Left ventricle myocardium superior (tissue), 1 donor: ENCODE measurements around the gene MYO3B. TPM values are rescaled to one million over a fixed set of nuclear protein-coding genes. Genes with fewer than 3 reads are reported as not detected.

Source experiments
- ATAC-seq: fragments of 200-7000 bp; cut with Tn5 transposase; one replicate; pipeline ENCODE4 v1.9.1; 2020; ENCODE audit warnings: mild to moderate bottlenecking, moderate library complexity
- DNase-seq: peaks from one replicate; pipeline ENCODE4 v3.0.0-alpha.2; 2020
- intact Hi-C: fragments of 100-400 bp; cut with micrococcal nuclease; formaldehyde crosslinking; loops from one replicate; pipeline ENCODE4 v1.11.0; 2022
- total RNA-seq: library from RNA; stranded (reverse); fragmentation: NEBNext Ultra II Directional; extraction: Animal tissue kit (Norgen Biotek cat#: 25700); gene quantifications from one replicate; pipeline ENCODE4 v1.2.1, GENCODE V29; 2021
- donor health status: DM: no; HTN: yes; CAD: no; lungs with severe emphysema.

Gene MYO3B
- total RNA-seq, 1 donor from 2014 or later: 0.05 TPM

DNA sequence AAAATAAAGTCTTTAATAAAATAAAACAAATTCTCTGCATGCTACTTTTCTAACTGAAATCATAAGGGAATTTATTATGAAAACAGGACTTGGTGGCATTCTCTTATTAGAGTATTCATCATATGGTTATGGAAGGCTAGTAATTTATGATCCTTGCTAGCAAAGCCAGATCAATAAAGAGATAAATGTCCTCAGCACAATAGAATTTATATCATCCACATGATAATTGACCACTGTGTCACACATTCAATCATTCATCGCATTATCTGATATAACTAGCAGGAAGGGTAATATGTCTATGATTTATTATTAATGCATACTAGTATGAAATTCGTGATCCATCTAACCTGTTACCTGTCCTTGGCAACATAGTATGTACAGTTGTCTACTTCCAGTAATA lies 175.8 kb downstream of the MYO3B start:
- ATAC-seq (no peak), DNase-seq (no peak)
- intact Hi-C loops: no loop called here

DNA sequence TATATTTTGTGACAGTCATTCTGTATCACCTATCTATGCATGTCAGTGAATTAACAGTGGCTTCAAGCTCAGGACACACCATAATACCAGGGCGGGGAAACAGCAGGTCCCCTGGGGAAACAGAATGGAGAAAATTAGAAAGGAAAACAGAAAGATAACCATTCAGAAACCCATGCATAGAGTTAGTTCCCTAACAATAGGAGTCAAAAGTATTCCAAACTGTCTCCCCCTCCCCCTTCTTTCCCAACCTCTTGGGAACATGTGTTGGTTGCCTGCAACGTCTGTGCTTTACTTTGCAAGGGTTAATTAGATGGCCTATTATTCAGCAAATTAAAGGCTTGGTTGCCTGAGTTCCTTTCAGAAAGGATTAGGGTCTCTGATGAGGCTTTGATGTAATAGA lies 176.4 kb downstream of the MYO3B start:
- ATAC-seq (no peak), DNase-seq (no peak)
- intact Hi-C loops: no loop called here

DNA sequence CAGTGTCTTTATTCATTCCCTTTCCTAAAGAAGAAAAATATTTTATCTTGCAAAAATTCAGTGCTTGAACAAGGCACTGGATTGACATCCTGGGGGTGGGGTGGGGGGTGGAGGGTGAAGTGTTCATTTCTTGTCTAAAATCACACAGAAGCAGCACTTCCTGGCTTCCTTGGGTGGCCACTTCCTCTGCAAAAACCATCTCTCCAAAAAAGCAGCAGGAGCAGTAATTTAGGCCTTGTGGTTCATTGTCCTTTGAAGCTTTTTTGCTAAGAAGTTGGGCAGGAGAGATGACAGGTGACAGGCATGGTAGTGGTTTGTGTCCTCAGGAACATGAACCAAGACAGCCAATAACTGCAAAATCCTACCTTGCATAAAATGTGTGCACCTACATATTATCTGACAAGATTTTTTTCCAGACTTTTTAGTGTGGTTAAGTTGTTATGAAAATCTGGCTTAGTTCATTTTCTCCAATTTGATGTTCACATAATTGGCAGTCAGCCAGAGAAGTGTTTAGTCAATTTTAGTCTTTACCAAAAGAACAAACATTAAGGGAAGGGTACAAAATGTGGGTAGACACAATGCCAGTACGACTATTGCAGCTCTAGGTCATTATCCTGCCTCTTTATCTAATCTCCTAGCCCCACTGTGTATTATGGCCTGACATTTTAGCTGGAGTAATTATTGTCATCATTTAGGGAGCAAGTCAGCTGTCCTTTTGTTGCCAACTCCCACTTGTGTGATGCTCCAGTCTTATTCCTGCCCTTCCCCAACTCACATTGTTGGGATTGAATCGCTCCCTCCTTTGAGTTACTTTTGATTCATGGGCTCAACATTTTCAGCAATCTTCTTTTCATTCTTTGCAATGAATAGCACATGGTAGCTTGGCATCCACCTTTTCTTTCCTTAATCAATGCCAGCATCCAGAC lies 177.2 kb downstream of the MYO3B start:
- ATAC-seq: no peak

DNA sequence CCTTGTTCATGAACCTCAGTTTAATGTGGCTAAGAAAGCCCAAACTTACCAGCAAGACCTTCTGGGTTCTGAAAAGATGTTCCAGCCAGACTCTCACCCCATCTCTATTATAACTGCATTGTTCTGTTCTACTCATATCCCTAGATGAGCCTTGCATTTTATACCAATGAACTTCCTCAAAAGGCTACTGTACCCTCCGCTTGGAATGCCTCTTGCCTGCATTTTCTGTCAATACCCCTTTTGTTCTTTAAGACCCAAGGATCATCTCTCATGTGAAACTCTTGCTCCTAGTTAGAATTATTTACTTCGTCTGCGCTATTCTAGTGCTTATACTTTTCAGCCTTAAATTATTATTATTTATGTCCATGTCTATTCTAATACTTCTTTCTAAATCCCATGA lies 181.5 kb downstream of the MYO3B start:
- ATAC-seq: no peak
- intact Hi-C loops: no loop called here
- no peak for DNase-seq

More for the DNA sequence above, 177.2 kb downstream of the MYO3B start:
- intact Hi-C loops: no loop called here
- DNase-seq: no peak

DNA sequence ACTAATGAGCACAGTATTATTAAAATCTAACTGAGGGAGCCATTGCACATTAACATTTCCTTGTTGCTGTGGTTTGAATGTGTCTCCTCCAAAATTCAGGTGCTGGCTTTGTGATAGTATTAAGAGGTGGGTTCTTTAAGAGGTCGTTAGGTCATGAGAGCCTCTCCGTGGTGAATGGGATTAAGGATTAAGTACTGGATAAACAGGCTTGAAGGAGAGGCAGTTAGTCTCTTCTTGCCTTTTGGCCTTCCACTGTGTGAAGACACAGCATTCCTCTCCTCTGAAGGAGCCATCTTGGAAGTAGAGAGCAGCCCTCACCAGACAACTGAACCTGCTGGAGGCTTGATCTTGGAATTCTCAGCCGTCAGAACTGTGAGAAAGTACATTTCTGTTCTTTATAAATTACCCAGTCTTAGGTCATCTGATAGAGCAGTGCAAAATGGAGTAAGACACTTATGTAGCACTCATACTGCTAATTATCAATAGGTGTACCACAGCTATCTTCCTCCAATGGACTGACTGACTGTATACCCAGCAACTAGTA lies 182.7 kb downstream of the MYO3B start:
- intact Hi-C loops: loop anchor here (10.0 kb wide), 1 partner anchor 454 kb away; the partner anchor contains the start of gene GAD1
- no peak for DNase-seq
- ATAC-seq: no peak

DNA sequence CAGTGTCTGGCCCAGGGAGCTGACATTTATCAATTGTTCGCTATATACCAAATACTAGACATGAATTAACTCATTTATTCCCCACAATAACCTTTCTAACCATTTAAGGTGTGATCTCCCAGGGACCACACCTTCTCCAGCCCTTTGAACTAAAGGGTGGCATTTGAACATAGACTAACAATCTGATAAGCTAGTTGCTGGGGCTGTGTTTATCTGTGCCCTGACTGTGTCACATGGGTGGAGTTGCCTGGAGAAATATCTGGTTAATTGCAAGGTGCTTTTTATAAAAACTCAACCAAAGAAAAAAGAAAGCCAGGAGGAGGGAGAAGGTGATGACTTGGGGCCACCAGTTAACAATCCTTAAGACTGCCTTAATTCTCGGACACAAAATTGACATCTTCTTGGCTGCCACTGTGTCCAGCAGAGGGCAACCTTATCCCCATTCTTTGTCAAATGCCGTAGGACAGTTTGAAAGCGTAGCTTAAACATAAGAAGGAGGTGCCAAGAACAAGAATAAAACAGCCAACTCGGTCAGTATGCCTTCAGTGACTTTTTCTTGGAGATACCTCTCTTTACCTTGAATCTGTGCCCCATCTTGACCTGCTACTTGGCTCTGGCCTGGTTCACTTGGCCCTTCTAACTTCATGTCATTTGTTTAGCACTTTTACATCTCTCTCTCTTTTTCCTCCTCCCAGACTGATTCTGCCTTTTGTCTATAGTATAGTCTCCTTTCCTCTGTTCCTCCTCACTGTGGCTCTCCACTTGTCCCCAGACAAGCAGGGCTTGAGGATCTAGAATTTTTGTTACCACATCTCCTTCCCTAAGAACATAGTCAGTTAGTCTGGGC lies 183.4 kb downstream of the MYO3B start:
- ATAC-seq (peak; percentile 51), DNase-seq (no peak)
- intact Hi-C loops: loop anchor here (10.0 kb wide), 1 partner anchor 453 kb away; the partner anchor contains the start of gene GAD1

DNA sequence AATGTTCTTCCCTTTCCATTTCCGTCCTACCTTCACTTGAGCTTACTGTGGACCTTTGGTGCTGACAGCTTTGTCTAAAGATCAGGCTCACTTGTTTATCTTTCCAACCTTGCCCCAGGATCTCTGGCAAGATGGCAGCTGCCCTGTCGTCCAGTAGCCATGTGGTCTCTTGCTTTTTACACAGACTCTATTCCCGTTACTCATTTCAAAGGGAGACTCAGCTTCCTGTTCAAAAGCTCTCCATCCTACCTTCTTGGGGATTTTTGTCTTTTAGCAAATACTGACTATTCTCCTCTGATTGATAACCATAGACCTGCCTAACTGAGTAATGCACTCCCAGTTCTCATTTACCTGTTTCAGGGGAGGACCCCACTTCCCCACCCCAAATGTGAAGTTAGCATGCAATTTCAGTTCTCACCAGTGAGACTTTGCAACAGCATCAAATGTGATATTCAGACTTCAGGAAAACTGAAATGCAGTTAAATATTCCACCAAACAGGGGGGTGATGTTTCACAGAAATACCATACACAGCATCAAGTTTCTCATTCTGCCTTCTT lies 184.4 kb downstream of the MYO3B start:
- ATAC-seq: no peak
- intact Hi-C loops: loop anchor here (10.0 kb wide), 1 partner anchor 452 kb away; the partner anchor contains the start of gene GAD1
- no peak for DNase-seq

DNA sequence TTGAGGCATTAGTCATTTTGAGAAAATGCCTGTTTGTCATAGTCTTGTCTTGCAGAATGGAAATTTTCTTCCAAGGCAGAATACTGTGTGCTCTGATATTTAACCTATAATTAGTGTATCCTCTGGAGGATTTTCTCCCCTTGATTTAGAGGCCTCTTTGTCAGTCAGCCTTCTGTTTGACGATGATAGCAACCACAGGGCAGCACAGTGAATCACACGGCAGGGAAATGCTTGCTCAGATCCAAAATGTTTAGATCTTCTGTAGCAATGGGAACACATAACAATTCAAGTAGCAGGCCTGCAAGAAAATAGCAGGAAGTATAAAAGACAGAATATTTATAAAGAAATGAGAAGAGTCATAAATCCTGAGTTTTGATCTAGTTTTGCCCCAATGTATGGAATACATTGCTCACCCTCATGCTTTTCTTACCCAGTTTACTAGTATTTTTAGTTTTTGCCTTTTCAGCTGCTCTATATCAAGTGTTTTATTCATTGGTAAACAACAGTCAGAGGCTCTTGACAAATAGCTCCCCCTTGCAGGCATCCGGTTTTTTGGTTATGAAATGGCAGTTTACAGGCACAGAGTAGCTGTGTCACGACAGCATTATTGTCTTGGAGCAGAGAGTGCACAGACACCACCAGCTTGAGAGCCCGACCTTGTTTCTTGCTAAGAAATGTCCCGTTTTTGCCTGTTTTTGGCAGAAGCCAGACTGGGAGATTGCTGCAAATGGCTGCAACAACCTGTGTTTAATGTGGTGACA lies 185.1 kb downstream of the MYO3B start:
- no peak for ATAC-seq
- DNase-seq: no peak
- intact Hi-C loops: loop anchor here (10.0 kb wide), 1 partner anchor 452 kb away; the partner anchor contains the start of gene GAD1

DNA sequence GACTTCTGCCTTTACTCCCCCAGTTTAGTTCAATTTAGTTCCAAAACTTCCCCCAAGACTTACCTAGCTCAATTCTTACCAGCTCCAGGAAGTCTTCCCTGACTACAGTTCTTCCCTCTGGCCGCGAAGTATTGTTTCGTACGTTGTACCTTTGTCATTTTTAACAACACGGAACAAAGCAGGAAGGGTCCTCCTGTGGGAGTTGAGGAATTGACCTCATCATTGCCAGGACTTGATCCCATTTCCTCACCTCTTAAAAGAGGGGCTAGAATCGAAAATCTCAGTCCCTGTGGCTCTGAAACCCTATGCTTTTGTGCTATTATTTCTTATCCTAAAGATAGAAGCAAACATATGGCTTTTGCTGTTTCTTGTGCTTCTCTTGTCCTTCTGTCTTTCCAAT lies 187.1 kb downstream of the MYO3B start:
- intact Hi-C loops: loop anchor here (10.0 kb wide), 1 partner anchor 450 kb away; the partner anchor contains the start of gene GAD1
- DNase-seq (no peak), ATAC-seq (no peak)

DNA sequence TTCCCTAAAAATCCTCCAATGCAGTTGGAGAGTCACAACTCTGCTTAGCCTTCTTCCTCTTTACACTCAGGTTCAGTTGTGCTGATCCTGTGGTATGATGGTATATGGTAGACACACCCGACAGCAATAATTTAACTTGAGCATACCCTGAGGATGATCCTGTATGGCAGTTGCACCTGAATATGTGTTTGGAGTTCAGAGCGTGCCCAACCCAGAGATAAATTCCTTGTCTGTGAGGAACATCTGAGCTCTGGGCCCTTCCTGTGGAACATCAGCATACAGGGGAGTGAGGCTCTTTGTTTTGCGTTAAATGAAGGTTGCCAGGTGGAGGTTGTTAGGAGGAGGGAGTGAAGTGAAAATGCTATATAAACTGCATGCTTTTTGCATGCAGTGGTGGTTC lies 187.7 kb downstream of the MYO3B start:
- intact Hi-C loops: loop anchor here (10.0 kb wide), 1 partner anchor 449 kb away; the partner anchor contains the start of gene GAD1
- no peak for ATAC-seq
- no peak for DNase-seq

DNA sequence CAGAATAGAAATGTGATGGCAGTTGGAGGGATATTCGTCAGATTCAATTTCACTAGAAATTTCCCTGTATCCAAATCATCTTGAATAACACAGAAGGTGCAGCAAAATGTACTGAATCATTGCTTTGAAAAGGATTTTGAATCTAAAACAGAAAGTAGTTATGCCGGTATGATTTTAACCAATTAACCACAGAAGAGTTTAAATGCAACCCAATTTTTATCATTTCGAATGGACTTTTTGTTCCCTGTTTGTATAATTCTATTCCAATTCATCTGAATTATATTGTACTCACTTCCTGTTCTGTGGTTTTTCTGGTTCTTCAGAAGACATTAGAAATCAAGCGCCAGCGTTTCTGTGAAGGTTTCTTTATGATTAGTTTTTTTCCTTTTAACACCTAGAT lies 190.4 kb downstream of the MYO3B start:
- intact Hi-C loops: loop anchor here (10.0 kb wide), 1 partner anchor 446 kb away; the partner anchor contains the start of gene GAD1
- no peak for ATAC-seq

DNA sequence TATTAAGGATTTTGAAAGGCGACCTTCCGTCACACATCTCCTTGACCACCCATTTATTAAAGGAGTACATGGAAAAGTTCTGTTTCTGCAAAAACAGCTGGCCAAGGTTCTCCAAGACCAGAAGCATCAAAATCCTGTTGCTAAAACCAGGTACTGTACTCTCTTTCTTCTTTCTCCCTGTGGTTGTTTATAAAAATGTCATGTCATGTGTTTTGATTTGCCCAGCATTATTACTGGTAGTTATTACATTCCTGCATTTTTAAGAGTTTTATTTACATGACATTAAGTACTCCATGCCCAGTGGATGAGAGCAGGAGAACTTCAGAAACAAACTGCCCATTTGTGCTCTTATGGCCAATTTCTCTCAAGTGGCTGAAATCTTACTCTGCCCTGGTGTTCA lies 191.3 kb downstream of the MYO3B start:
- intact Hi-C loops: loop anchor here (10.0 kb wide), 1 partner anchor 446 kb away; the partner anchor contains the start of gene GAD1
- no peak for ATAC-seq
- DNase-seq: no peak

More for the DNA sequence above, 190.4 kb downstream of the MYO3B start:
- no peak for DNase-seq

DNA sequence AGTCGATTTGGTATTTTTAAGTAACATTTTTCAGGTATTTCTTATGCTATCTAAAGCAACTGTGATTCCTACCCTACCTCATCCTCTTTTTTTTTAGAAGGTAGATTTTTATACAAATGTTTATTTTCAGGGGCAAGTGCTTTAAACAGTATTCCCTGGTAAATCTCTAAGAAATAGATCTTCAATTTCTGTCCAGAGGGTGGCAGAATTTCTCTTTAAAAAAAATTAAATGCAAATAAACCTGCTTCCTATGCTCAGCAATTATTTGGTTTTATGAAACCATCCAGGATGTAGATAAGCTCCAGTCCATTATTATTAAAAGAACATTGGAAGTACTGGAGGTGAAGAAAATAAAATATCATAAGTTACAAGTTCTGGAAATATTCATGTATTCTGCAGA lies 191.9 kb downstream of the MYO3B start:
- intact Hi-C loops: loop anchor here (10.0 kb wide), 1 partner anchor 445 kb away; the partner anchor contains the start of gene GAD1
- DNase-seq: no peak
- ATAC-seq: no peak

DNA sequence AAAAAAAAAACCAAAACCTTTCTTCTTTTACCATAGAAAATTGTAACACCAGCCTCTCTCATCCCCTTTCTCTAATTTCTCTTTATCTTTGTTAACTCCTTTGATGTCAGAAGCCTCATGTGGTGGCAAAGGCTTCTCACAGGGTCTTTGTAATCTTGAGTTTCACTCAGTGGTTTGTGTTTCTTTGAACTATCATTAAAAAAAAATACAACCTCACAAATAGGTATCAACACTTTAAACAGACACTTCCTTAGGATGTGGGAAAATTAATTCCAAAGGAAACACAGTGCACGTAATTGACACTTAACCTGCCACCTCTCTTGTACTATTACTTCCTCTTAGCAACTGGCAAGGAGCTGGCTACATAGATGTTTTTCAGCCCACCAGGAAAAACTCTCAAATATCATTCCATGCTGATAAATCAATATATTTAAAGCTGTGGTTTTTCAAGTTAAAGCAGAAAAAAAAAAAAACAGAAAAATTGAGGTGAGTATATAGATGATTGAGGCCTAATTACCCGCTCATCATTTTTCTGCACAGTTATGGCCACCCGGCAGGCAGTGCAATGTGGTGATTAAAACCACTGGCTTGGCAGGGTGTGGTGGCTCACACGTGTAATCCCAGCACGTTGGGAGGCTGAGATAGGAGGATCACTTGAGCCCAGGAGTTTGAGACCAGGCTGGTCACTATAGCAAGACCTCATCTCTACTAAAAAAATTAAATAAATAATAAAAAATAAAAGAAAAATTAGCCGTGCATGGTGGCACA lies 193.5 kb downstream of the MYO3B start:
- ATAC-seq (no peak), DNase-seq (no peak)
- intact Hi-C loops: no loop called here

DNA sequence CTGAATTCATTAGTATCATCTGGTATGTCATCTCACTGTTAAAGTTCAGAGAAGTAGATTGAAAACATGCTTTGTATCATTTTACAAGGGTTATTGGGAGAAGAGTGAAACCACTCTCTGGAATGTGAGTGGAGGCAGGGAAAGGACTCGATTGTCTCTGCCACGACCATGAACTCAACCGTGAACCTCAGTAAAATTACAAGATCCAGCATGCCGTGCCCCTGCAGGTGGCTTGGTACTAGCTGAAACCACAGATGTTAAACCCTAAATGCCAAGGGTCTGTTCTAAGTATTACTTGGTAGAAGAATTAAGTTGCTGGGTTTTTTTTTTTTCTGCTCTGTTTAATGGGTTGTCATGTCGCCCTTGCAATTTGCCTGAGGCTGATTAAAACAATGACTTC lies 197.2 kb downstream of the MYO3B start:
- intact Hi-C loops: no loop called here
- no peak for DNase-seq
- ATAC-seq: no peak

DNA sequence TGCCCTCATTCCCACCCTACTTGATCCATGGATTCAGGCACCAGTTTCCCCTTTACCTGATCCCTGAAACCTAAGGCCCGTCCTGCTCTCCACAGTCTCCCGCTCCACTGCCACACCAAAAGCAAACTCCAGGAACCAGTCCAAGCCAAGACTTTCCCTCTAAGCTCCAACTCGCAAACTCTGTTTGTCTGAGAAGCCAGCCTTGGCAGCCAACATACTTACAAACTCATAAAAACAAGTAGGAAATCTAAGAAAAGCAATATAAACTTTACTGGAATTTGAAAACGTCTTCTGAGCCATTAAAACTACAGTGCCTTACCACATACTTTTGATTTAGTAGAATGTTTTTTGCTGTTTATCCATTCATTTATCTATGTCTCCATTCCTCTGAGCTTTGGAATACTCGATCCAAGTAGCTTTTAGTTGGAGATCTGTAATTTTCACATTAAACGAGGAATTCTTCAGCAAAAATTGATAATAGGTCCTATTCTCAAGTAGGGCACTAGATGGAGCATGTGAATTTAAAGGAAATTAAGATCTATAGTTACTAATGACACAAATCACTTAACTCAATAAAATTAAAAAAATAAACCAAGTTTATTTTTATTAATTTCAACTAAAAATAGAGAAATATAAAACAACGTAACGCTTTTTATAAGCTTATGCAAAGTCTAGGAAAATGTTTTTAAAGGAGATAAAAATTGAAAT lies 199.7 kb downstream of the MYO3B start:
- ATAC-seq (no peak), DNase-seq (no peak)
- intact Hi-C loops: no loop called here

DNA sequence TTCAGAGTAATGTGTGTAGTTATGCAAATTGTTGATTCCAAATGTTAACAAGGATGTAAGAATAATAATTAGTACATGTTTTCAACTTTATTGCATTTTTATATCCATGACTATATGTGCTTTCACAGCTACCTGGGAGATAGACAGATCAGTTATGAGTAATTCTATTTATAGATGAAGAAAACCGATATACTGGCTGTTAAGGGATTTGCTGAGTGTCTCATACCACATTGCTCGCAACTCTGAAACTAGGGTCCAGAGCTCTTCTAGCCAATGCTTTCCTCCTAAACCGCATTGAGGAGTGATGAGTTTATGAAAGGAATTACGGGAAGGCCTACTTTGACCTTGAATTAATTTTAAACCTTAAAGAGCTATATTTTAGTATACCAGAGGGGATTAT lies 202.3 kb downstream of the MYO3B start:
- intact Hi-C loops: no loop called here
- no peak for DNase-seq
- no peak for ATAC-seq
